ELR (cell line): Measurements from ENCODE around the gene ARRDC2.
"Not testable (repeated sequence)": the region's sequence is repeated elsewhere in the genome, so short reads cannot be mapped to it uniquely, and the experiment has no call there.

Experiments used
- DNase-seq: peaks from one replicate; pipeline ENCODE4 v3.0.0-alpha.2; 2015; ENCODE audit warnings: low read depth

The ARRDC2 gene

GRCh38 chr19:17989425-17990094, 18.4 kb upstream of the ARRDC2 start:
- no peak for DNase-seq

GRCh38 chr19:17993076-17993813, 14.7 kb upstream of the ARRDC2 start:
- DNase-seq: no peak

- peak; percentile 79 for DNase-seq
These were observed 11.1 kb upstream of the ARRDC2 start for GRCh38 chr19:17996826-17997316.

GRCh38 chr19:17997969-17998826, 9.8 kb upstream of the ARRDC2 start:
- DNase-seq: peak; percentile 82

- DNase-seq: no peak
These were observed 9.2 kb upstream of the ARRDC2 start for GRCh38 chr19:17998827-17999150.

GRCh38 chr19:17999684-18000479, 8.1 kb upstream of the ARRDC2 start:
- DNase-seq: no peak

GRCh38 chr19:18000480-18000914, 7.5 kb upstream of the ARRDC2 start:
- DNase-seq: no peak

- peak; percentile 89 for DNase-seq
These were observed 6.8 kb upstream of the ARRDC2 start for GRCh38 chr19:18000915-18001776.

- DNase-seq: peak; percentile 39
These were observed 6.1 kb upstream of the ARRDC2 start for GRCh38 chr19:18001777-18002345.

- DNase-seq: no peak
These were observed 5.6 kb upstream of the ARRDC2 start for GRCh38 chr19:18002347-18002850.

- DNase-seq: not testable (repeated sequence)
These were observed 2.2 kb upstream of the ARRDC2 start for GRCh38 chr19:18005750-18006149.

- peak; percentile 83 for DNase-seq
These were observed 690 bp upstream of the ARRDC2 start for GRCh38 chr19:18007044-18007916.

- no peak for DNase-seq
These were observed 844 bp downstream of the ARRDC2 start for GRCh38 chr19:18008814-18009213.

GRCh38 chr19:18009412-18010066, 1.6 kb downstream of the ARRDC2 start:
- DNase-seq: peak; percentile 41

GRCh38 chr19:18010149-18010548, 2.2 kb downstream of the ARRDC2 start:
- DNase-seq: no peak

- DNase-seq: no peak
These were observed 5.5 kb downstream of the ARRDC2 start for GRCh38 chr19:18013210-18014111.

- no peak for DNase-seq
These were observed 6.2 kb downstream of the ARRDC2 start for GRCh38 chr19:18014197-18014596.
